GM19351 (cell line): ENCODE results near the gene FHDC1.

ENCODE experiments used
- ATAC-seq: cut with Tn5 transposase; IDR thresholded peaks from one replicate; pipeline ENCODE4 v1.9.1; 2021; ENCODE audit warnings: mild to moderate bottlenecking, moderate library complexity; ENCODE audit not compliant: unreplicated experiment

The FHDC1 gene

DNA sequence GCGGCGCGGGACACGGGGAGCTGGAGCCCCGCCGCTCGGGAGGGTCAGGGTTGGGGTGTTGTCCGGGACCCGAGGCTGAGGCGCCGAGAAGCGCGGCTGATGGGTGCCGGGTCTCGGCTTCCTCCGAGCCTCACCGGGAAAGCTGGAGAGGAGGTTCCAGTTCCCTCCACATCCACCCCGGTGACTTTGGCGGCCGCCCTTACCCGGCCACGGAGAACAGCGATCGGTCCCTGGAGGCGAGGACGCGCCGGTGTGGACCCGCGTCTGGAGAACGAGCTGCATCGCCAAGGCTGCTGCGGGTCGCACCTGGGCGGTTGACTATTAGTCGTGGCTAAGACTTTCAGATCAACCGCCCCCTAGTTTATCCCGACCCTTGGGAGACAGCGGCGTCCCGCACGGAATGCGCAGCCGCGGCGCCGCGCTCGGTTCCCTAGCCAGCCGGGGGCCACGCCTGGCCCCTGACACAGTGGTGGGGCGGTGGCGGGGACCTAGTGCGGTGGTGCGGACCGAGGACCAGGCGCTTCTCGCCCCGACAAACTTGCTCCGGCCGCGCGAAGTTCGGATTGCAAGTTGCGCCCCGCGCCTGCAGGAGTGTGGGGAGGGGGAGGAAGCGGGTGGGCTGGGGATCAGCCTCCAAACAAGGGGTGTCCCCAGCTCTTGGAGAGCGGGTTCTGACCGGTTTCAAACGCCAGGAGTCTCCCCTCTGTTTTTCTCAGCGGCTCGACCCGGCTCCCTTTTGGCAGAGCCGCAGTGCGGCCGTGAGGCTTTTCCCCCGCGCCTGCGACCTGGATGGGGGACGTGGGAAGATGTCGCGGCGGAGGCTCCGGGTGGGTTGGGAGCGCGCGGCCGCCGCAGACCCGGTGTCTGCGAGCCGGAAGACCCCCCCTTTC is 568 bp downstream of the FHDC1 start:
- peak; percentile 34 for ATAC-seq

DNA sequence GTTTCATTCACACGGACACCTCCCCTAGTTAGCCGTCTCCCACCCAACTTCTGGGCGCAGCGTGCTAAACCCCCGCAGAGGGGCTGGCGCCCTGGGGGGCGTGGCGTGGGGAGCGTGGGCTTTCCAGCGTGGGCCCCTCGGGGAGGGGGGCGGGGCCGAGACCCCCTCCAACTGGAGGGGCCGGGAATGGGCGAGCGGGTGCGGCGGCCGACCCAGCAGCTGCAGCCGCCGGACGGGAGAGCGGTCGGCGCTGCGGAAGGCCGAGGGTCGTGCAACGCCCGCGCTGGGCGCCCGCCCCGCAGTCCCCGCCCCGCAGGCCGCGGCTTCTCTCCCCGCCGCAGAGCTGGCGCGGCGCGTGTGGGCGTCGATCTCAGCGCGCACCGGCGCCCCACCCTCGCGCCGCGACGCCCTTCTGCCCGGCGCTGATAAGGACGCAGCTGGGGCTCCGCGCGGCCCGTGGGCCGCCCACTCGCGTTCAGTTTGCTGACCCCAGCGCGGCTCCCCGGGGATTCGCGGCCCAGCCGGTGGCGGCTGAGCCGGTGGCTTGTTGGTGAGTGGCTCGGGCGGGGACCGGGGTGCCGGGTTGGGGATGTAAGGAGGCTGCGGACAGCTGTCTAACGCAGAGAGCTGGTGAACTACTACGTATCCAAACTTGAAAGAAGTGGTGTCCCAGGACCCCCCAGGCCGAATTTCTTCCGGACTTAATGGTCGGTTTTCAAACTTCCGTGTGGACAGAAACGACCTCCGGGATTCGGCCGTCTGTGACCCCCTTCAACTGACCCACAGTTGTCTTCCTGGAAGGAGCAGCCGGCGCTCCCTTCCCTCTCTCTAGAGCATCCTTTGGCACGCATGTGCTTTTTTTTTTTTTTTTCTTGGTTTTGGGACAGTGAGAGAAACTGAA is 1.5 kb downstream of the FHDC1 start:
- ATAC-seq: peak; percentile 40

DNA sequence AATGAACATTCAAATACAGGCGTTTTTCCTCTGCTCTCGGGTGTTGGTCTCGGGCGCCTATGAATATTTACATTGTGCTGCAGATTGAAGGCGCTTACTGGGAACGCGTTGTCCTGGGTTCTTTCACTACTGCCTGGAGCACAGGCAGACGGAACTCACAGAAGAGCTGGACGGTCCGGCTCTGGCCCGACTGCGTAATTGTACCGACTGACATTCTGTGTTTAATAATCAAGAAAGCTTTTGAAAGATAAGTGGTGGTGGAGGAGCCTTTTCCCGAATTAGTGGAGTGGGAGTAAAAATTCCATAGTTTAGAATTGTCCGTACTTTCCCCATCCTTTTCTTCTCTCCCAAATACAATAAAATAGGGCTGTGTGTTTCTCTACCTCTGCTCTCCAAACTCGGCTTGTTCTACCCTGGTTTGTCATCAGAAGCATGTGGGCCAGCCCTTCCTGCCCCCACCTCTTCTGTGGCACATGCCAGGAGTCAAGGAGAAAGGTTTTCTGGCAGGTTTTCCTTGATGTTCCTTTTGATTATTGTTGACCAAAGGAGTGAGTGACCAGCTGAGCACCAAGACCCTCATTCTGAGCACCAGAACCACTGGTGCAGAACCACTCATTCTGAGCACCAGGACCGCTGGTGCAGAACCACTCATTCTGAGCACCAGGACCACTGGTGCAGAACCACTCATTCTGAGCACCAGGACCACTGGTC is 2.3 kb downstream of the FHDC1 start:
- no peak for ATAC-seq

DNA sequence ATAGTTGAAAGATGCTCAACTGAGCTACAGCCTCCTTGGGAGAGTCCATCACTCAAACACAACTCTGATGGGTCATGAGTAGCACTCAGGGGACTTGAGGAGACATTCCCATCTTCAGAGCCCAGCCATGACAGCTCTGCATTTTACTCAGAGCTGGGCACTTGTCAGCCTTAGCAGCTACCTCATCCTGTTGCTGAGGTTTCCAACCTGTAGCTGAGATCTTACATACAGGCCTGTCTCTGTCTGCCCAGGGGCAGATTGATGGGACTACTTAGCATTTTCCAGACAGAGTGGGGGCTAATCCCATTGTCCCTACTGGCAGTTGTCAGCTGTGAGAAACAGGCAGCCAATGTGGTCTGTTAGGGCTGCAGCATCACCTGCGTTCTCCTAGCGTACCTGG is 3.5 kb downstream of the FHDC1 start:
- ATAC-seq: no peak

- ATAC-seq: no peak
These were observed 4.3 kb downstream of the FHDC1 start for GRCh38 chr4:152940461-152940860.

DNA sequence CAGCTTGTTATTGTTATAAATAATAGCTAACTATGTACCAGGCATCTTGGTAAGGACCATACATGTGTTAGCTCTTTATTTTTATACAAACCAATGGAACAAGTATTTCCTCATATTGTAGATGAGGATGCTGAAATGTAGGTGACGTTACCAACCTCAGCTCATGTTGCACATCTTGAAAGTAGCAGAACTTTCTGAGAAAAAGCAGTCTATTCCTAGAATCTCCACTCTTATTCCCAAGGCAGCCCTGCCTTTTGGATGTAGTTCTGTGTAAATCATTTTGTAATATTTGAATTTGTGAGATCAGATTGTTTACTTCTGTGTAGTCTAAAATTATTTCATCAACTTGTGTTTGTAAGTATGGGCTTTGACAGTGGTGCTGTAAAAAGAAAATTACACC is 5.3 kb downstream of the FHDC1 start:
- no peak for ATAC-seq

- ATAC-seq: no peak
These were observed 6.2 kb downstream of the FHDC1 start for GRCh38 chr4:152942346-152942745.

DNA sequence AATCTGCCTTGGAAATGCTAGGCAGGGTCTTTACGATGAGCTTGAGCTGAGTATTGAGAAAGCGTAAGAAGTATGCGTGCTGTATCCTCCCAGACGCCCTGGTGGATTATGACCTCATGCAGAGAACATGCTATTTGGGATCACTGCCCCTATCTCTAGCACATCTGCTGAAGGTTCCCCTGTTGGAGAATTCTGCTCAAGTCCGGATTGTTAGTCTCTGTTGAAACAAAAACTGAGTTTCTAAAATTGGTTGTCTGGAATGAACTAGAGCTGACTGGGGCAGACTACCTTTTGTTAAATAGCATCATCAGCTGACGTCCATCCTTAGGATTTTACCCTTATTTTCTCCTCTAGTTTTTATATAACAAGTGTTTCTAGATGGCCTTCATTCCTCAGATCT is 7.5 kb downstream of the FHDC1 start:
- ATAC-seq: no peak

DNA sequence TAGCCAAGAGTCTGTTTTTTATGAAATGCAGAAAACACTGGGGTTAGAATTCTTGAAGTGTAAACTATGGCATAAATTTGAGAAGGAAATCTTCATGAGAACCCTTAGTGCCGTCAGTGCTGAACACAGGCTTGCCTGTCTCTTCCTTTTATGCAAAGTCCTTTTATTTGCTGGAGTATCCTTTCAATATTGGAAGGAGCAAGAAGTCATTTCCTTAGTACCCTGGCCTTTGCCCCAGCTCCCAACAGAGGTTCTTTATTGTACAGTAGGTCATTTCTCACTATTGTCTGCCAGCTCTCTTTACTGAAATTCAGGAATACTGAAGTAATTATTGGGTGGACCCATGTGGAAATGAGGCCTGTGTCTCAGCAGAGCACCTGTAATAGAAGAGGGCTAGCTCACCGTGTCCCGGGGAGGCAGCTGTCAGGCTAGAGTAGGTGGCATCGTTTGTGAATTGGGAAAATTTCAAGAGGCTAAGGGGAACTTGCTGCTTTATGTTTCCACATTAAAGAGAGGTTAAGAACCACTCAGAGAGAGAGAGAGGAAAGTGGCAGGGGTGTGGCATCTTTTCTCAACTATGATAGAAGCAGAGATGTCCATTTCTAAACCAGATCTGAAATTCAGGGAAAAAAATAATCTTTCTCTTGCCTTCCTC is 8.7 kb downstream of the FHDC1 start:
- ATAC-seq: no peak

GRCh38 chr4:152945639-152946038 is 9.5 kb downstream of the FHDC1 start:
- ATAC-seq: no peak

DNA sequence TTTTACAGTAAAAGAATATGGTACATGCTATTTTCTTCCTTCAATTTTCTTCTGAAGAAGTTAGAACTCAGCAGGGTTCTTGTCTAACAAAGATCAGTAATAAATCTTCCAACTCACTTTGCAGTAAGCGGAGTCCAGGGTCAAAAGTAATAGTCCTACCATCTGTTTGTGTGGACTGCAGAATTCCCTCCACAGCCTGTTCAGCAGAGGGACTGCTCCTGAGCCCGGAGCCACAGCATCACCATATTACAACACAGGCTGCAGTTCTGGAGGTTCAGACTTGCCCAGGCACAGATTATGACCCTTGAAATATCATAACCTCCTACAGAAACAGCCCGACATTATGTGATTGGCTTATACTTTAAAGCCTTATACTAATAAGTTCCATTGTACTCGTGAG is 10.3 kb downstream of the FHDC1 start:
- no peak for ATAC-seq

GRCh38 chr4:152947311-152947710 is 11.2 kb downstream of the FHDC1 start:
- ATAC-seq: no peak

DNA sequence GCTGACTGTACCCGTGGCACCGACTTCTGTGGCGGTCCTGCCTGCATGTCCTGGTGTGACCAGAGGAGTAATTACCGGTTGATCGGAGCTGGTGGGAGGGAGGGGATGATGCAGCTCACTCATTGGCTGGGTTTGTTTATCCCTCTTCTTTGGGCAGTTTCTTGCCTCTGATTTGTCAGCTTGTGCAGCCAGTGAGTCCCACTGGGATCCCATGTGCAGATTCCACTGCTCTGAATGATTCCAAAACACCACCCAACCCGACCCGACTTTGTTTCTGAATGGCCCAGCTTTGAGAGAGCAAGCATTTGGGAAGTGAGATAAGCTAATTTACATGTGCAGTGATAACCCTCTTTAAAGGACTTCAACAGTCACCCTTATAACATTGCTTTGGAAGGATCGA is 13.8 kb downstream of the FHDC1 start:
- ATAC-seq: no peak

- ATAC-seq: no peak
These were observed 14.5 kb downstream of the FHDC1 start for GRCh38 chr4:152950402-152951274.

DNA sequence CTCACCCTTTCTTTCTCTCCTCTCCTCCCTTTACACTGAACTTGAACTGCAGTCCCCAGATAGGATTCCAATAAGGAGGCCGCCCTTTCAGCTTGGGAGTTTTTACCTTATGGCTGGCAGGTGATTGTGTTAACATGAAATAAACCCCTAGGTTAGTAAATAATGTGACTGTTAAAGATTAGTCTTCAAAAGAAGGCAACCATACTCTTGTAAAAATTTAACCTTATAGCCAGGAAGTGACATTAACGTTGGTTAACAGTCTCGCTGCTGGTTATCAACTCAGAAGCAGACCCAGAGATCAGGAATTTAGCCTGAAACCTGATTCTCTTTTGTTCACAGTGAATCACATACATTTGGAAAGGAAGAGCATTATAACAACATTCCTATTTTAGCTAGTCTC is 15.2 kb downstream of the FHDC1 start:
- no peak for ATAC-seq

GRCh38 chr4:152953514-152953913 is 17.4 kb downstream of the FHDC1 start:
- no peak for ATAC-seq

DNA sequence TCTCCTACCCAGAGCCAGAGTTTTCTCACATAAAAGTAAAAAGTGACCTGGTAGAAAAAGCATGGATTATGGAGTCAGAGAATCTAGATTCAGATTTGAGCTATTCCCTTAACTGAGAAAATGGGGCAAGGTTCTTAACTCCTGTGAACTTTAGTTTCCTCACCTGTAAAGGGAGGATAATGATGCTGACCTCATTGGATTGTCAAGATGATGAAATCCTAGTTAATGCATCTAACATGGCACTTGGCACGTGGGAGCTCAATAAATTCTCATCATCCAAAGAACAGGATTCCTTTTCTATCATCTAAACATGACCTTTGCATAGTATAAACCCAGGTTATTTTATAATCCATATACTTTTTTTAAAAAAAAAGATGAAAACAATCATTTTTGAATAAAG is 18.6 kb downstream of the FHDC1 start:
- ATAC-seq: no peak

DNA sequence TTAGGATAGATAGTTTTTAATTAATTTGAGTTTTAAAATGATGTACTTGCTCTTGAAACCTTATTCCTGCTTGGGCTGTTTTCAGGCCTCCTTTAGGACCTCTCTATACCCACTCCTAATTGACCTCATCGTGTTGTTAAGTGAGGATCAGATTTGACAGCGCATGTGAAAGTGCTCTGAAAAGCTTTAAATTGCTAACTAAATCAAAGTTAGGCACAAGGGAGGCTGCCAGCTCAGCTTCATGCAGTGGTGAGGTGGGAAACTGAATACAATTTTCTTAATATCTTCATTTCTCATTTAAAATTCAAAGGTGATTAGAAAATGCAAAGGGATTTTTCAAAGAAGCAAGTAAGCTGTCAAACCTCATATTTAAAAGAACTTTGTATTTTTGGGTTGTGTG is 20.0 kb downstream of the FHDC1 start:
- ATAC-seq: no peak

GRCh38 chr4:152956650-152957436 is 20.7 kb downstream of the FHDC1 start:
- ATAC-seq: no peak
